H1 (cell line): ENCODE measurements around the gene ARSB. TPM values are rescaled to one million over a fixed set of nuclear protein-coding genes. Genes with fewer than 3 reads are reported as not detected.

Source experiments
- RFX5 ChIP-seq: IDR thresholded peaks from 2 replicates; pipeline ENCODE4 v1.6.1; 2011; ENCODE audit warnings: low read depth, low read length, improper control_type of control experiment, borderline replicate concordance
- polyA plus RNA-seq, 7 experiments: library from polyadenylated mRNA; depleted of rRNA in 3 of 7; stranded (reverse) in 5 of 7; unstranded in 2 of 7; fragments of >200 nt in 5 of 7; fragments of 200-250 nt in 2 of 7; gene quantifications; 1 replicate in 5 of 7; 2 replicates in 1 of 7; 4 replicates in 1 of 7; pipeline versions ENCODE4 v1.2.1 to v1.2.3, GENCODE V29; 2011 to 2013; ENCODE audit warnings: missing spikeins in 2 of 7, mixed read lengths in 2 of 7
- total RNA-seq: library from RNA; stranded (reverse); fragmentation: NEBNext Ultra II Directional; extraction: Animal tissue kit (Norgen Biotek cat#: 25700); gene quantifications from 2 replicates; pipeline ENCODE4 v1.2.1, GENCODE V29; 2021
- TF ChIP-seq, protein P1 (sequence below): IDR thresholded peaks from 2 replicates; pipeline ENCODE4 v1.6.1; 2012; ENCODE audit warnings: inconsistent platforms
- TF ChIP-seq, protein P2 (sequence below): IDR thresholded peaks from 2 replicates; pipeline ENCODE4 v1.6.1; 2011; ENCODE audit warnings: low read depth, mild to moderate bottlenecking, low read length; ENCODE audit not compliant: insufficient read depth

Gene ARSB
- total and polyA plus RNA-seq, 2 of the 8 experiments (the other 6 are each of a cell fraction or from before 2014, with no cell fraction given) = 6.4 to 13.9 TPM

- TF ChIP-seq, protein P1, sequence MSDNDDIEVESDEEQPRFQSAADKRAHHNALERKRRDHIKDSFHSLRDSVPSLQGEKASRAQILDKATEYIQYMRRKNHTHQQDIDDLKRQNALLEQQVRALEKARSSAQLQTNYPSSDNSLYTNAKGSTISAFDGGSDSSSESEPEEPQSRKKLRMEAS = no peak
- TF ChIP-seq, protein P2, sequence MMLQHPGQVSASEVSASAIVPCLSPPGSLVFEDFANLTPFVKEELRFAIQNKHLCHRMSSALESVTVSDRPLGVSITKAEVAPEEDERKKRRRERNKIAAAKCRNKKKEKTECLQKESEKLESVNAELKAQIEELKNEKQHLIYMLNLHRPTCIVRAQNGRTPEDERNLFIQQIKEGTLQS = no peak
- no peak for TF ChIP-seq RFX5
Observed at GRCh38 chr5:79005151-79005550, 20.0 kb upstream of the ARSB start (continued).
